HepG2 (cell line): ENCODE data around the gene SAE1. TPM values are rescaled to one million over a fixed set of nuclear protein-coding genes. Genes with fewer than 3 reads are reported as not detected.

Experiments
- ARID4A ChIP-seq: sonication (generic); formaldehyde crosslinking; IDR thresholded peaks from 2 replicates; pipeline ENCODE4 v1.5.0; 2020; ENCODE audit warnings: mild to moderate bottlenecking, missing genetic modification reagents, borderline replicate concordance
- ATF1 ChIP-seq: IDR thresholded peaks from 2 replicates; pipeline ENCODE4 v1.6.1; 2016; ENCODE audit warnings: mild to moderate bottlenecking, control low read depth
- HOXD1 ChIP-seq: sonication (generic); formaldehyde crosslinking; IDR thresholded peaks from 2 replicates; pipeline ENCODE4 v1.5.0; 2020; ENCODE audit warnings: missing genetic modification reagents
- MAFF ChIP-seq: IDR thresholded peaks from 2 replicates; pipeline ENCODE4 v1.6.1; 2011; ENCODE audit warnings: low read depth, low read length, improper control_type of control experiment
- MXD4 ChIP-seq: IDR thresholded peaks from 2 replicates; pipeline ENCODE4 v1.6.1; 2016; ENCODE audit warnings: mild to moderate bottlenecking, missing biosample characterization, missing genetic modification reagents
- NCOA2 ChIP-seq: sonication (generic); formaldehyde crosslinking; IDR thresholded peaks from 2 replicates; pipeline ENCODE4 v1.8.0; 2022; ENCODE audit warnings: inconsistent platforms
- POLR2A ChIP-seq, 2 experiments: IDR thresholded peaks; 2 replicates each; pipeline ENCODE4 v1.6.1; 2011; ENCODE audit warnings: low read depth in 2 of 2, low read length in 2 of 2, mild to moderate bottlenecking in 1 of 2, moderate library complexity in 1 of 2; ENCODE audit not compliant: insufficient read depth in 1 of 2
- RAD51 ChIP-seq: fragments of 450-650 bp; IDR thresholded peaks from 2 replicates; pipeline ENCODE4 v1.6.1; 2016; ENCODE audit warnings: borderline replicate concordance
- ZBTB38 ChIP-seq: sonication (generic); formaldehyde crosslinking; IDR thresholded peaks from 2 replicates; pipeline ENCODE4 v1.5.1; 2020; ENCODE audit warnings: mild to moderate bottlenecking, missing genetic modification reagents
- ZGPAT ChIP-seq: IDR thresholded peaks from 2 replicates; pipeline ENCODE4 v1.6.1; 2016; ENCODE audit warnings: mild to moderate bottlenecking
- ZNF230 ChIP-seq: sonication (generic); formaldehyde crosslinking; IDR thresholded peaks from 2 replicates; pipeline ENCODE4 v1.4.0; 2020; ENCODE audit warnings: mild to moderate bottlenecking, missing genetic modification reagents
- ZNF609 ChIP-seq: sonication (generic); formaldehyde crosslinking; IDR thresholded peaks from 2 replicates; pipeline ENCODE4 v1.4.0; 2020; ENCODE audit warnings: mild to moderate bottlenecking, missing genetic modification reagents, borderline replicate concordance
- polyA plus RNA-seq, 8 experiments: library from polyadenylated mRNA; depleted of rRNA in 3 of 8; stranded (reverse) in 7 of 8; unstranded in 1 of 8; fragments of >200 nt; fragmentation: Illumina TruSeq in 4 of 8; extraction: Trizol in 4 of 8; gene quantifications; 2 replicates each; pipeline versions ENCODE4 v1.2.1 to v1.2.3, GENCODE V29; 2011 to 2016; ENCODE audit warnings: low read depth in 4 of 8, missing spikeins in 1 of 8, mixed read lengths in 1 of 8; ENCODE audit not compliant: insufficient read depth in 1 of 8
- total RNA-seq, 5 experiments: library from RNA; depleted of rRNA; stranded (reverse); fragments of >200 nt; fragmentation: Illumina TruSeq; extraction: Trizol; gene quantifications; 2 replicates each; pipeline ENCODE4 v1.2.3, GENCODE V29; 2016; ENCODE audit warnings: low read depth in 1 of 5
- TF ChIP-seq, protein P1 (sequence below): sonication (generic); formaldehyde crosslinking; IDR thresholded peaks from 2 replicates; pipeline ENCODE4 v1.4.0; 2020; ENCODE audit warnings: missing genetic modification reagents, low read depth, mild to moderate bottlenecking, borderline replicate concordance
- TF ChIP-seq, protein P2 (sequence below): sonication (generic); formaldehyde crosslinking; IDR thresholded peaks from 2 replicates; pipeline ENCODE4 v1.5.1; 2020; ENCODE audit warnings: mild to moderate bottlenecking, missing genetic modification reagents

SAE1 gene
- total and polyA plus RNA-seq, 2 of the 13 experiments (the other 11 are each of a cell fraction or from before 2014, with no cell fraction given), result 87.6 to 197 TPM

GRCh38 chr19:47107202-47107952, 23.3 kb upstream of the SAE1 start (continued):
- TF ChIP-seq, protein P1, sequence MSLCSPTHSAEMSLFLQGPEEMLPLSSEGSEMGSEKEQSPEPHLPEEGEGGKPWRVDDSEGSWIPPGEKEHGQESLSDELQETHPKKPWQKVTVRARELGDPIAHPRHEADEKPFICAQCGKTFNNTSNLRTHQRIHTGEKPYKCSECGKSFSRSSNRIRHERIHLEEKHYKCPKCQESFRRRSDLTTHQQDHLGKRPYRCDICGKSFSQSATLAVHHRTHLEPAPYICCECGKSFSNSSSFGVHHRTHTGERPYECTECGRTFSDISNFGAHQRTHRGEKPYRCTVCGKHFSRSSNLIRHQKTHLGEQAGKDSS, result no peak
- TF ChIP-seq MXD4 (peak; percentile 38; the same call in 1 of the 2 replicates), RAD51 (no peak), POLR2A (IDR thresholded peaks at IDR 0.05; ENCODE audit: insufficient read depth in 1 of 2, low read depth in 2 of 2, low read length in 2 of 2) (peak; percentile 26 to 39; a peak in 3 of 4 replicates), ZBTB38 (CRISPR knock-in tag) (peak; percentile 41; the same call in 1 of the 2 replicates), NCOA2 (CRISPR knock-in tag) (peak; percentile 71), ZNF609 (CRISPR knock-in tag) (no peak; the same call in 1 of the 2 replicates), ZGPAT (peak; percentile 73), ATF1 (CRISPR knock-in tag) (peak; percentile 66), MAFF (peak; percentile 45), ARID4A (CRISPR knock-in tag) (peak; percentile 44; the same call in 1 of the 2 replicates), ZNF230 (CRISPR knock-in tag) (no peak), HOXD1 (CRISPR knock-in tag) (no peak)
- TF ChIP-seq, protein P2, sequence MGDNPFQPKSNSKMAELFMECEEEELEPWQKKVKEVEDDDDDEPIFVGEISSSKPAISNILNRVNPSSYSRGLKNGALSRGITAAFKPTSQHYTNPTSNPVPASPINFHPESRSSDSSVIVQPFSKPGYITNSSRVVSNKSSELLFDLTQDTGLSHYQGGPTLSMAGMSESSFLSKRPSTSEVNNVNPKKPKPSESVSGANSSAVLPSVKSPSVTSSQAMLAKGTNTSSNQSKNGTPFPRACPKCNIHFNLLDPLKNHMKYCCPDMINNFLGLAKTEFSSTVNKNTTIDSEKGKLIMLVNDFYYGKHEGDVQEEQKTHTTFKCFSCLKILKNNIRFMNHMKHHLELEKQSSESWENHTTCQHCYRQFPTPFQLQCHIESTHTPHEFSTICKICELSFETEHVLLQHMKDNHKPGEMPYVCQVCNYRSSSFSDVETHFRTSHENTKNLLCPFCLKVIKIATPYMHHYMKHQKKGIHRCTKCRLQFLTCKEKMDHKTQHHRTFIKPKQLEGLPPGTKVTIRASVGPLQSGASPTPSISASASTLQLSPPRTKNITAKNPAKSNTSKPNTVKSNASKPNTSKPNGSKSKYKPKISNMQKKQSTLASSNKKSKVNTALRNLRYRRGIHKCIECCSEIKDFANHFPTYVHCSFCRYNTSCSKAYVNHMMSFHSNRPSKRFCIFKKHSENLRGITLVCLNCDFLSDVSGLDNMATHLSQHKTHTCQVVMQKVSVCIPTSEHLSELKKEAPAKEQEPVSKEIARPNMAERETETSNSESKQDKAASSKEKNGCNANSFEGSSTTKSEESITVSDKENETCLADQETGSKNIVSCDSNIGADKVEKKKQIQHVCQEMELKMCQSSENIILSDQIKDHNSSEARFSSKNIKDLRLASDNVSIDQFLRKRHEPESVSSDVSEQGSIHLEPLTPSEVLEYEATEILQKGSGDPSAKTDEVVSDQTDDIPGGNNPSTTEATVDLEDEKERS (CRISPR knock-in tag), result 0 out of 2 replicates have a peak, but pooled peaks have one; percentile 48
